DND-41 (cell line): ENCODE measurements around the gene MMP14.

Experiments
- ATAC-seq: fragments of 200-7000 bp; cut with Tn5 transposase; 3 replicates; pipeline ENCODE4 v1.9.1; 2021; ENCODE audit warnings: low read depth; ENCODE audit not compliant: insufficient read depth
- DNase-seq: peaks from one replicate; pipeline ENCODE4 v3.0.0-alpha.2; 2020
- H2AFZ ChIP-seq: 2 replicates; pipeline ENCODE4 v1.6.0; 2012; ENCODE audit warnings: low read depth, low read length
- H3K27ac ChIP-seq: 2 replicates; pipeline ENCODE4 v1.5.1; 2012; ENCODE audit warnings: low read length, inconsistent platforms
- H3K27me3 ChIP-seq: fragments of 200-600 bp; sonication (generic); 2 replicates; pipeline ENCODE4 v1.6.0; 2012; ENCODE audit warnings: low read length, mild to moderate bottlenecking, inconsistent platforms; ENCODE audit not compliant: insufficient read depth, poor library complexity
- H3K36me3 ChIP-seq: 2 replicates; pipeline ENCODE4 v1.5.1; 2012; ENCODE audit warnings: low read length, inconsistent platforms; ENCODE audit not compliant: insufficient read depth
- H3K4me1 ChIP-seq: 2 replicates; pipeline ENCODE4 v1.5.1; 2012; ENCODE audit warnings: mild to moderate bottlenecking, low read length; ENCODE audit not compliant: insufficient read depth
- H3K4me2 ChIP-seq: 2 replicates; pipeline ENCODE4 v1.6.0; 2012; ENCODE audit warnings: mild to moderate bottlenecking, moderate library complexity, low read length, inconsistent platforms; ENCODE audit not compliant: insufficient read depth
- H3K4me3 ChIP-seq, 2 experiments: fragments of 200-600 bp in 1 of 2; shearing (Covaris generic) in 1 of 2; 2 replicates each; pipeline ENCODE4 v1.5.1; 2012 to 2016; ENCODE audit warnings: inconsistent platforms in 2 of 2, low read length in 2 of 2, mild to moderate bottlenecking in 2 of 2, low read depth in 1 of 2, moderate library complexity in 1 of 2
- H3K79me2 ChIP-seq: 2 replicates; pipeline ENCODE4 v1.6.0; 2012; ENCODE audit warnings: low read length, inconsistent platforms; ENCODE audit not compliant: insufficient read depth
- H3K9ac ChIP-seq: 2 replicates; pipeline ENCODE4 v1.6.0; 2012; ENCODE audit warnings: low read depth, mild to moderate bottlenecking, inconsistent platforms, low read length, moderate library complexity
- H3K9me3 ChIP-seq: 2 replicates; pipeline ENCODE4 v1.5.1; 2012; ENCODE audit warnings: low read length, moderate library complexity, mild to moderate bottlenecking, inconsistent platforms; ENCODE audit not compliant: insufficient read depth, severe bottlenecking
- H4K20me1 ChIP-seq: 2 replicates; pipeline ENCODE4 v1.6.0; 2012; ENCODE audit warnings: low read length; ENCODE audit not compliant: insufficient read depth
- CTCF ChIP-seq: IDR thresholded peaks from 2 replicates; pipeline ENCODE4 v1.5.1; 2012; ENCODE audit warnings: borderline replicate concordance, low read length, moderate library complexity, mild to moderate bottlenecking; ENCODE audit not compliant: poor library complexity, severe bottlenecking; ENCODE audit errors: extremely low read depth
- EZH2 ChIP-seq: IDR thresholded peaks from 3 replicates; pipeline ENCODE4 v1.6.1; 2012; ENCODE audit warnings: borderline replicate concordance, low read depth, mild to moderate bottlenecking, moderate library complexity, low read length, inconsistent platforms; ENCODE audit not compliant: severe bottlenecking

MMP14 gene

GRCh38 chr14:22812744-22813143 is 23.6 kb upstream of the MMP14 start:
- no peak overlapping the region for H3K4me2 ChIP-seq

GRCh38 chr14:22813145-22813544 is 23.2 kb upstream of the MMP14 start:
- Histone ChIP-seq H3K4me2 (no peak overlapping the region), H3K27me3 (peaks cover 3% of the 10 kb centered on the region), H3K27ac (no peak overlapping the region), H3K36me3 (no peaks in the 10 kb centered on the region), H3K9ac (no peak overlapping the region), H2AFZ (no peak overlapping the region), H3K9me3 (no peaks in the 10 kb centered on the region), H3K4me1 (peaks cover 5% of the 10 kb centered on the region; the same call in 1 of the 2 replicates), H3K4me3 (no peak overlapping the region), H3K79me2 (no peaks in the 10 kb centered on the region), H4K20me1 (no peaks in the 10 kb centered on the region)
- ATAC-seq (no peak), DNase-seq (no peak)
- TF ChIP-seq CTCF (no peak), EZH2 (no peak)

More at GRCh38 chr14:22812744-22813143, 23.6 kb upstream of the MMP14 start:
- no peak for TF ChIP-seq CTCF
- no peak for TF ChIP-seq EZH2
- Histone ChIP-seq H3K36me3 (no peaks in the 10 kb centered on the region), H4K20me1 (no peaks in the 10 kb centered on the region), H3K9ac (no peak overlapping the region), H3K79me2 (no peaks in the 10 kb centered on the region), H2AFZ (no peak overlapping the region), H3K27me3 (peaks cover 3% of the 10 kb centered on the region), H3K27ac (no peak overlapping the region), H3K4me1 (peaks cover 5% of the 10 kb centered on the region; the same call in 1 of the 2 replicates), H3K9me3 (no peaks in the 10 kb centered on the region), H3K4me3 (no peak overlapping the region)
- DNase-seq: no peak
- 0 out of 3 replicates have a peak, but pooled peaks have one; percentile 33 for ATAC-seq

GRCh38 chr14:22814373-22814772 is 22.0 kb upstream of the MMP14 start:
- Histone ChIP-seq H3K27me3 (peaks cover 5% of the 10 kb centered on the region), H2AFZ (no peak overlapping the region), H3K27ac (no peak overlapping the region), H3K36me3 (no peaks in the 10 kb centered on the region), H3K4me1 (peaks cover 5% of the 10 kb centered on the region; the same call in 1 of the 2 replicates), H3K9ac (no peak overlapping the region), H4K20me1 (no peaks in the 10 kb centered on the region), H3K79me2 (no peaks in the 10 kb centered on the region), H3K4me2 (no peak overlapping the region), H3K9me3 (no peaks in the 10 kb centered on the region), H3K4me3 (no peak overlapping the region)
- DNase-seq (no peak), ATAC-seq (no peak)
- TF ChIP-seq CTCF (no peak), EZH2 (no peak)
